DND-41 (cell line): Measurements from ENCODE around the gene NMRK1.

Source experiments
- EZH2 ChIP-seq: IDR thresholded peaks from 3 replicates; pipeline ENCODE4 v1.6.1; 2012; ENCODE audit warnings: borderline replicate concordance, low read depth, mild to moderate bottlenecking, moderate library complexity, low read length, inconsistent platforms; ENCODE audit not compliant: severe bottlenecking
- TF ChIP-seq, protein P1 (sequence below): IDR thresholded peaks from 2 replicates; pipeline ENCODE4 v1.5.1; 2012; ENCODE audit warnings: borderline replicate concordance, low read length, moderate library complexity, mild to moderate bottlenecking; ENCODE audit not compliant: poor library complexity, severe bottlenecking; ENCODE audit errors: extremely low read depth

DNA sequence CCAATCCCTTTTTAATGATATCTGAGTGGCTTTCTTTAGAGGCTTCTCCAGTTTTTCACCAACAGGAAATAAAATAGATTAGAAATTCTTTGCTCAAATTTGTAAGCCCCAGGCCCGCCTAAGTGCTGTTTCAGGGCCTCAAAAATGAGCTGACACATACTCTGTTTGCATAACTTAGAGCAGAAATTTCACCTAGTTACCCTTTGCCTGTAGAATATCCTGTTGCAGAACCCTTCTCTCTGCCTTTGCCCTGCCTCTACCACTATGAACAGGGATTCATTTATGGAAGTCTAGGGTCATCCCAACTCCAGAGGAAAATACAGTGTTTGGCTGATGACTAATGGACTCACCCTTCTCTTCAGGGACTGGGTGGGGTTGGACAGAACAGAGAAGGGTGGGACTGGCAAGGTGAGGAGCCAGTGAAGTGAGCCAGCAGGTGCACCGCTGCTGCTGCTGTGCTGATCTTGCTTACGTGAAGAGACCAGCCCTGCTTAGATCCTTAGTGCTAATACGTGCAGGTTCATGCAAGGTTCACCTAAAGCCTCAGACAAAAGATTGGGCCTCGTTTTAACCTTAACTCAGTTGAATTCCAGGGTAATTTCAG is 23.2 kb upstream of the NMRK1 start:
- TF ChIP-seq, protein P1, sequence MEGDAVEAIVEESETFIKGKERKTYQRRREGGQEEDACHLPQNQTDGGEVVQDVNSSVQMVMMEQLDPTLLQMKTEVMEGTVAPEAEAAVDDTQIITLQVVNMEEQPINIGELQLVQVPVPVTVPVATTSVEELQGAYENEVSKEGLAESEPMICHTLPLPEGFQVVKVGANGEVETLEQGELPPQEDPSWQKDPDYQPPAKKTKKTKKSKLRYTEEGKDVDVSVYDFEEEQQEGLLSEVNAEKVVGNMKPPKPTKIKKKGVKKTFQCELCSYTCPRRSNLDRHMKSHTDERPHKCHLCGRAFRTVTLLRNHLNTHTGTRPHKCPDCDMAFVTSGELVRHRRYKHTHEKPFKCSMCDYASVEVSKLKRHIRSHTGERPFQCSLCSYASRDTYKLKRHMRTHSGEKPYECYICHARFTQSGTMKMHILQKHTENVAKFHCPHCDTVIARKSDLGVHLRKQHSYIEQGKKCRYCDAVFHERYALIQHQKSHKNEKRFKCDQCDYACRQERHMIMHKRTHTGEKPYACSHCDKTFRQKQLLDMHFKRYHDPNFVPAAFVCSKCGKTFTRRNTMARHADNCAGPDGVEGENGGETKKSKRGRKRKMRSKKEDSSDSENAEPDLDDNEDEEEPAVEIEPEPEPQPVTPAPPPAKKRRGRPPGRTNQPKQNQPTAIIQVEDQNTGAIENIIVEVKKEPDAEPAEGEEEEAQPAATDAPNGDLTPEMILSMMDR = no peak
- TF ChIP-seq EZH2 = no peak
